ENCODE data around the gene GCGR. TPM values are rescaled to one million over a fixed set of nuclear protein-coding genes. Genes with fewer than 3 reads are reported as not detected.

GCGR gene
- total and polyA plus RNA-seq, 2 donors (not counting 1 experiment from before 2014, with no cell fraction given), result not detected

DNA sequence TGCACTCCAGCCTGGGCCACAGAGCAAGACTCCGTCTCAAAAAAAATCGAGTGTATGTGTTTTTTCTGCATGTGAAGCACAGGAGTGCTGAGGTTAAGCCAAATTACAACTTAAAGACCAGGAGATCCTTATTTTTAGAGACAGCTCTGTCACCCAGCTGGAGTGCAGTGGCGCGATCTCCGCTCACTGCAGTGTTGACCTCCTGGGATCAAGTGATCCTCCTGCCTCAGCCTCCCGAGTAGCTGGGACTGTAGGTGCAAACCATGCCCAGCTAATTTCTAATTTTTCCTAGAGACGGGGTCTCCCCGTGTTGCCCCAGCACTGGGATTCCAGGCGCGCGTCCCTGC is 38.4 kb downstream of the GCGR start:
- Mint-ChIP-seq H3K4me1 (no peaks in the 10 kb centered on the region), H3K27me3 (no peaks in the 10 kb centered on the region), H3K27ac (no peak overlapping the region), H3K9me3 (ENCODE audit: insufficient read depth) (no peaks in the 10 kb centered on the region), H3K4me3 (no peak overlapping the region)
- no peak overlapping the region for H2AFZ ChIP-seq (ENCODE audit: insufficient read depth, low read depth, low read length, poor library complexity, severe bottlenecking)
- ChIA-PET POLR2A (no interaction called here), CTCF (interaction anchor here (1.4 kb wide), 1 partner anchor 13 kb away, joined by 3 read pairs; no protein-coding TSS in a partner anchor)
- no peaks in the 10 kb centered on the region for H3K4me1 ChIP-seq (ENCODE audit: control insufficient read depth in 2 of 2, insufficient read depth in 2 of 2, low read length in 2 of 2)
- H3K27me3 ChIP-seq (replicated peaks in 1 of 4; ENCODE audit: control extremely low read depth in 1 of 4, control insufficient read depth in 3 of 4, insufficient read depth in 4 of 4, low read length in 3 of 4), result no peaks in the 10 kb centered on the region
- ATAC-seq (ENCODE audit: low read depth) (no peak), DNase-seq (no peak)
- no peaks in the 10 kb centered on the region for H4K20me1 ChIP-seq (ENCODE audit: control insufficient read depth, insufficient read depth, low read length, poor library complexity, severe bottlenecking)
- intact Hi-C loops (cut with micrococcal nuclease), result no loop called here
- no peaks in the 10 kb centered on the region for H3K79me2 ChIP-seq (ENCODE audit: control insufficient read depth, insufficient read depth, low read length)
- TF ChIP-seq EZH2 (IDR thresholded peaks at IDR 0.05; ENCODE audit: borderline replicate concordance, insufficient read depth, low read depth, low read length, poor library complexity, severe bottlenecking) (no peak), CTCF (IDR thresholded peaks at IDR 0.05) (no peak)
- no peak overlapping the region for H3K9ac ChIP-seq (ENCODE audit: low read length)
- WGBS (ENCODE audit: insufficient coverage), result 96% methylated on average over 10 of the region's 11 CpGs
- no peak overlapping the region for H3K27ac ChIP-seq (ENCODE audit: low read length in 2 of 2)
- H3K9me3 ChIP-seq (ENCODE audit: control extremely low read depth in 1 of 3, control insufficient read depth in 2 of 3, insufficient read depth in 1 of 3, low read length in 2 of 3), result no peaks in the 10 kb centered on the region
- no peak overlapping the region for H3K4me2 ChIP-seq (replicated peaks; ENCODE audit: low read depth, low read length, poor library complexity, severe bottlenecking)
- H3K4me3 ChIP-seq (ENCODE audit: control extremely low read depth in 1 of 5, extremely low read depth in 1 of 5, insufficient read depth in 1 of 5, low read depth in 2 of 5, low read length in 4 of 5), result no peak overlapping the region
- peaks cover 3 to 47% of the 10 kb centered on the region in 2 experiments for H3K36me3 ChIP-seq (replicated peaks in 1 of 2; ENCODE audit: control extremely low read depth in 1 of 2, control insufficient read depth in 1 of 2, extremely low read depth in 1 of 2, insufficient read depth in 2 of 2, low read length in 1 of 2)

DNA sequence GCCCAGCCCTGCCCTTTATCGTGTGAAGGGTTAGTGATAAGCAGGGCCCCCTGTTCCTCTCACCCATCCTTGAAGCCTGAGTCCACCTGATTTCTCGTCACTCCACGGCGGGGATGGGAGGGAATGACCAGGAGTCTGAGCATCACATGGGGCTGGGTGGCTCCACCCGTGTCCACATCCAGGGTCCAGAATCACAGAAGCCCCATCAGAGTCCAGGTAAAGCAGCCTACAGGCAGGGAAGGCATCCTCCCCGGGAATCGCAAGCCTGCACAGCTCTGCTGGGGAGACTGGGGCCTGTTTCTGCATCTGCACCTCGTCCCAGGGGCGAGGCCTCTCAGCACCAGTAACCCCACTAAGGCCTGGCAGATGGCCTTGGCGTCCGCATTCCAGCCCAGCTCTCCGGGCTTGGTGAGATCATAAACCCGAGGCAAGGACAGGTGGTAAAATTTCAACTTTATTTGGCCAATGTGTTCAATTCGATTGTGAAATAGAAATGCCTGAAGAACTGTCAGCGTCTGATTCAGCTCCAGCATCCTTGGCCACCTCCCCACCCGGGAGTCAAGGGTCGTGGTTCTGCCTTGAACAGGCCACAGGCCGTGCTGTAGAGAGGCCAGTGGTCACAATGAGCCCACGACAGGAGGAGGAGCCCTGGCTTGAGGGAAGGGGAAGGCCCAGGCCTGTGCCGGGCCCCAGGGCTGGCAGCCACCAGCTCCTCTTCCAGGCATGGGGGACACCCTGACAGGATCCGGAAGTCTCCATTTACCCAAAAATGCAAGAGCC is 39.0 kb downstream of the GCGR start:
- TF ChIP-seq EZH2 (IDR thresholded peaks at IDR 0.05; ENCODE audit: borderline replicate concordance, insufficient read depth, low read depth, low read length, poor library complexity, severe bottlenecking) (no peak), CTCF (IDR thresholded peaks at IDR 0.05) (no peak)
- ChIA-PET POLR2A (no interaction called here), CTCF (interaction anchor here (1.4 kb wide), 1 partner anchor 12 kb away, joined by 3 read pairs; no protein-coding TSS in a partner anchor)
- no peak overlapping the region for H3K4me2 ChIP-seq (replicated peaks; ENCODE audit: low read depth, low read length, poor library complexity, severe bottlenecking)
- H3K27me3 ChIP-seq (replicated peaks in 1 of 4; ENCODE audit: control extremely low read depth in 1 of 4, control insufficient read depth in 3 of 4, insufficient read depth in 4 of 4, low read length in 3 of 4), result no peaks in the 10 kb centered on the region
- Mint-ChIP-seq H3K4me3 (no peak overlapping the region), H3K27ac (no peak overlapping the region), H3K27me3 (no peaks in the 10 kb centered on the region), H3K9me3 (ENCODE audit: insufficient read depth) (no peaks in the 10 kb centered on the region), H3K4me1 (no peaks in the 10 kb centered on the region)
- H2AFZ ChIP-seq (ENCODE audit: insufficient read depth, low read depth, low read length, poor library complexity, severe bottlenecking), result no peak overlapping the region
- no peaks in the 10 kb centered on the region for H4K20me1 ChIP-seq (ENCODE audit: control insufficient read depth, insufficient read depth, low read length, poor library complexity, severe bottlenecking)
- H3K9ac ChIP-seq (ENCODE audit: low read length), result no peak overlapping the region
- DNase-seq (no peak), ATAC-seq (ENCODE audit: low read depth) (no peak)
- H3K4me1 ChIP-seq (ENCODE audit: control insufficient read depth in 2 of 2, insufficient read depth in 2 of 2, low read length in 2 of 2), result no peaks in the 10 kb centered on the region
- H3K9me3 ChIP-seq (ENCODE audit: control extremely low read depth in 1 of 3, control insufficient read depth in 2 of 3, insufficient read depth in 1 of 3, low read length in 2 of 3), result no peaks in the 10 kb centered on the region
- intact Hi-C loops (cut with micrococcal nuclease), result no loop called here
- H3K79me2 ChIP-seq (ENCODE audit: control insufficient read depth, insufficient read depth, low read length), result no peaks in the 10 kb centered on the region
- H3K36me3 ChIP-seq (replicated peaks in 1 of 2; ENCODE audit: control extremely low read depth in 1 of 2, control insufficient read depth in 1 of 2, extremely low read depth in 1 of 2, insufficient read depth in 2 of 2, low read length in 1 of 2), result peaks cover 3 to 47% of the 10 kb centered on the region in 2 experiments
- no peak overlapping the region for H3K4me3 ChIP-seq (ENCODE audit: control extremely low read depth in 1 of 5, extremely low read depth in 1 of 5, insufficient read depth in 1 of 5, low read depth in 2 of 5, low read length in 4 of 5)
- 93% methylated on average over 18 of the region's 21 CpGs for WGBS (ENCODE audit: insufficient coverage)
- no peak overlapping the region for H3K27ac ChIP-seq (ENCODE audit: low read length in 2 of 2)

Measured in B cell (primary cell).